Peyer's patch (tissue), 4 donors: Measurements from ENCODE around the gene OR2T4.

Experiments used
- CTCF ChIP-seq, 6 experiments: fragments of 450-650 bp in 4 of 6; fragments of 200-600 bp in 2 of 6; sonication (generic) in 1 of 6; IDR thresholded peaks; one replicate each; pipeline ENCODE4 v1.5.1; 2017 to 2019; ENCODE audit warnings: antibody characterized with exemption in 6 of 6, mild to moderate bottlenecking in 3 of 6, moderate library complexity in 1 of 6
- POLR2A ChIP-seq, 2 donors: fragments of 450-650 bp; IDR thresholded peaks; one replicate each; pipeline ENCODE4 v1.5.1; 2017; ENCODE audit warnings: antibody characterized with exemption in 2 of 2, mild to moderate bottlenecking in 2 of 2, moderate library complexity in 2 of 2

- no peak for TF ChIP-seq CTCF (IDR thresholded peaks at IDR 0.05)
- TF ChIP-seq POLR2A (IDR thresholded peaks at IDR 0.05) = no peak
Measured at GRCh38 chr1:248361121-248361715, at the start of gene OR2T4.
